NCI-H2227 treated with DMSO at 0.1 percent for 48 hours (cell line): ENCODE results near the gene NOSTRIN.
"Not testable (repeated sequence)": the region's sequence is repeated elsewhere in the genome, so short reads cannot be mapped to it uniquely, and the experiment has no call there.

ENCODE experiments used
- DNase-seq: peaks from one replicate; lab custom pipeline; 2025; lab: John Stamatoyannopoulos, UW

Gene NOSTRIN

DNA sequence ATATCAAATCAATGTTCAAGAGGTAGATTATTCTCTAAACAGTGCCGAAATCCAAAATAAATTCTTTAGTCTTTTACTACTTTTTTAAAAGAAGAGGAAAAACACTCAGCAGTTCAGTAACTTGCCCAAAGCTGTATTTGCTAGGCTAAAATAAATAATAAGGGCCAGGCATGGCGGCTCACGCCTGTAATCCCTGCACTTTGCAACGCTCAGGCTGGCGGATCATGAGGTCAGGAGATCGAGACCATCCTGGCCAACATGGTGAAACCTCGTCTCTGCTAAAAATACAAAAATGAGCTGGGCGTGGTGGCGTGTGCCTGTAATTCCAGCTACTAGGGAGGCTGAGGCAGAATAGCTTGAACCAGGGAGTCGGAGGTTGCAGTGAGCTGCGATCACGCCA is 79.7 kb downstream of the NOSTRIN start:
- DNase-seq: not testable (repeated sequence)

GRCh38 chr2:168884975-168885374 is 82.5 kb downstream of the NOSTRIN start:
- no peak for DNase-seq

DNA sequence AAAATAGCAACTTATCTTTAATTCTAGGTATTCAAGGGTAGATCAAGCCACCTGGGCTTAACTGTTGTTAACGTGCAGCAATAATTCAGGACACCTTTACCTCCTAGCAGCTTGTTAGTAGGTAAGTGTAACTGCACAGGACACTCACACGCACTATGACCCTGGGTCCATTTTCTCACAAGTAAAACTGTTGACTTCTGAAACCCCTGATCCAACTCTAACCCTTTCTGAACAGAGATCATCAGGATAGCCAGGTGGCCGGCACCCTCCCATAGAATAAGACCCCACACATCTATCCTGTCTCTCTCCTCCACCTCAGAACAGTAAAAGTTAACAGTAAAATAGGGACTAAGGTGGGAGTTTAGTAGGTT is 87.2 kb downstream of the NOSTRIN start:
- no peak for DNase-seq

DNA sequence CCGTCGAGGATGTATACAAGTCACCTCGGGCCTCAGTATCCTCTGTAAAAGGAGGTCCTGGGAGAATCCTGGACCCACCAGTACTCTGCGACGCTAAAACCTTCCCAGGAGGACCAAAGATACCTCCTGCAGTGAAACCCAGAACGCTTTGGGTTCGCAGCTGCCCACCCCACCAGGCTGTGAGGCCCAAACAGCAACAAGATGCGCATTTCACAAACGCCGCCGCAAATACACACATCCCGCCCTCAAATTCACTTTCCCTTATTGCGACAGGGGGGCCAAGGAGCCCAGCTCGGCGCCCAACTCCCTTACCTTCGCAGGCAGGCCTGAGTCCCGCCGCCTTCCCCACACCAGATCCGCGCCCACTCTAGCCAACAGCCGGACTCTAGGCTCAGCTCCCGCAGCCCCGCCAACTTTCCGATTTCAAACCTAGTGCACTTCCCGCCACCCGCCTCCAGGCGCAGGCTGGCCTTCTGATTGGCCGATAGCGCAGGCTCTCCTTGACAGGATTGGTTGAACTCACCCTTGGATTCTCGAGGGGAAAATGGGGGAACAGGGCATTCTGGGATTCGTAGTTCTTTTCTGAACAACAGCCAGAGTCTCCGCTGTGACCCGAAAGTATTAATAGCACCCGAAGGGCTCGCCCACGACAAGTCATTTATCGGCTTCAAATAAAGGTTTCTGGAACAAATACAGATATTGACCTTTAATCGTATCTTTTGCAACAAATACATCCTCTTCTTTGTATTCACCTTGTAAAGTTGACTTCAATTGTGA is 87.8 kb downstream of the NOSTRIN start, which contains the start of gene SPC25:
Gene SPC25 (minus strand): TSS at position 425 of the 777 bp plus-strand sequence. CDS start 911 bp downstream, outside the sequence.
- DNase-seq: peak; percentile 99

DNA sequence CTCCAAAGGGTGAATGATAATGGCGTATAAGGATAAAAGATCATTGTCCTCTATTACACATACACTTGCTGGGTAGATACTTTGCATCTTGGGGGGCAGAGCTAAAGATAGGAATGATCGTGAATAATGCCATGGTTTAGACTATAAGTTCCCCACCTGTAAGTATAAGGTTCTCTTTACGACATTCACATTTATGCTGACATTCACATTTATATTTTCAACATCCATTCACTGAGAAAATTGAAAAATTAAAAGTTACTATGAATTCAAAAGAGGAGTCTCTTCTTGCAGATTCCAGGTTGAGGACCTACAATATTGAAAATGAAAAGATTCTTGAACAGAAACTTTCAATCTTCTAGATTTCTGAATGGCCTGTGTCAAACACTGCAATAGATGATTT is 89.9 kb downstream of the NOSTRIN start:
- no peak for DNase-seq

DNA sequence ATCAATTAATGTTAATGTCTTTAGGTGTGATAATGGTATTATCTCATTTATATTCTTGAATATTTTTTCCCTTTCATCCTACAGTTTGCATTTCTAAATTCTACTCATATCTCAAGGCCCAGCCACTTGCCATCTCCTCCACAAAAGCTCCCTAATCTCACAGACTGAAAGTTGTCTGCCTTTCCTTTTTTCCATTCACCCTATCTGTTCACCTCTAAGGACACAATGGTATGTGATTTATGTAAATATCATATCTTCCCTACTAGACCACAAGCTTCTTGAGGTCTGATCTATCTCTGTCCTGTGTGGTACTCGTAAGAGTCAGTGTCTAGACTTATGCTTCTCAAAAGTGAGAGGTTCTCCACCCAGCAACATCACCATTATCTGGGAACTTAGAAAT is 91.7 kb downstream of the NOSTRIN start:
- DNase-seq: no peak

DNA sequence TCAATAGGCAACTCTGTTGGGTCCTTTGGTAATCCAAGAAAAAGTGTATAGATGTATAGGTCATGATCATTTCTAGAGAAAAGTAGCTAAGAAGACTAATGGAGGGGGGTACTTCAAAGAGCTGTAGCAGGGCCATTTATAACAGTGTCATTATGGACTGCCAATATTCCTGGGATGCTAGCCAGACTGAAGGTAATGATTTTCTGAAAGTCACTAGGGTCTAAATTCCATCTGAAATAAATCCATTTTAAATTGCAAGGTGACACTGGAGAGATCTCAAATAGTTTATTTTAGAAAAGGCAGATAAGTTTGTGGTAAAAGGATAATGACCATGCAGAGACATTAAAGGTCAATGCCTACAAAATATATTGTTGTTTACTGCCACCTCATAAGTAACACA is 92.3 kb downstream of the NOSTRIN start:
- DNase-seq: peak; percentile 60

DNA sequence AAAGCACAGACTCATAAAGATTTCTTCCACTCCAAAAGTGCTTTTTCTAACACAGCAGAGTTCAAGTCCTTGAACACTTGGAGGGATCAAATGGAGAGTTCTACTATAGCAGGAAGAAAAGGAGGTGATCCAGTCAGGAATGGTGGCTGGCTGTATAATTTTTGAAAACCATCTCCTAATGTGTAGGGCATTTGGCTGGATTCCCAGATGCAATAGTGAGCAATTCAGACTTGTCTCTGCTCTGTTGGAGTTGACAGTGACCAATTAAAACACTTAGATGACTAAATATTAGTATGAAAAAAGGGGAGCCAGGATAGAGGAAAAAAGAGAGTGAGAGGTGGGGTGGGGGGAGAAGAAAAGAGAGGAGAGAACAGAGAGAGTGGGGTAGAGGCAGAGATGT is 93.3 kb downstream of the NOSTRIN start:
- peak; percentile 82 for DNase-seq

DNA sequence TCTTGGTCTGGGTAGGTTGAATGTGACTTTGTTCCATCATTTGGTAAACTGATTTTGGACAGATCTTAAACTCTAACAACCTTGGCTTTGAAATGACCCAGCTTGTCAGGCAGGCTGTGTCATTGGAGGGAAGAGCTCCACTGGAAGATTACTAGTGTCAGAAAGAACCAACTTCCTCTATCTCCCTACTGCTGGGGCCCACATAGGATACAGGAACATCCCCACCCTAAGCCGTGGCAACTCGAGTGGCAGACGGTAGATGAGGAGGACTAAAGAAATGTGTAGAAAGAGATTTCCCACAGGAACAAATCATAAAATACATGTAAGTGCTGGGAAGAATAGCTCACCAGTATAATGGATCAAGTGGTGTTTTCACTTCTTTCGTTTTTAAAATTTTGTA is 94.3 kb downstream of the NOSTRIN start:
- DNase-seq: no peak

- no peak for DNase-seq
These were observed 95.0 kb downstream of the NOSTRIN start for GRCh38 chr2:168897449-168897848.

- DNase-seq: no peak
These were observed 98.6 kb downstream of the NOSTRIN start, which contains the start of gene G6PC2 for GRCh38 chr2:168901003-168901402. TSS of gene G6PC2 (plus strand) at chr2:168901291. CDS start at chr2:168901332, 41 bp downstream.

DNA sequence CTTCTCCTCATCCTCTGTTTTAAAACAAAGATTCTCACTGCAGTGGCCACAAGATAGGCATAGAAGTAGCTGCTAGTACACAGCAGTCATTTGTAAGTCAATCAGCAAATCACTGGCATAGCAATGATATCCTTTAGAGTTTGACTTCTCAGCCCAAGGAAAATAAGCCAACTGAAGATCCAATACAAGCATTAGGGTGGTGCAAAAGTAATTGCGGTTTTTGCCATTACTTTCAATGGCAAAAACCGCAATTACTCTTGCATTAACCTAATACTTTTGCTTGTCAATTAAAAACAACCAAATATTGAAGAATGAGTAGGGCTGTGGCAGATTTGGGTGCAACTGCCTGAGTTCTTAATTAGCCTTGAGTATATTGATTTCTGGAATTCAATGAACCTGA is 101.5 kb downstream of the NOSTRIN start:
- DNase-seq: no peak

DNA sequence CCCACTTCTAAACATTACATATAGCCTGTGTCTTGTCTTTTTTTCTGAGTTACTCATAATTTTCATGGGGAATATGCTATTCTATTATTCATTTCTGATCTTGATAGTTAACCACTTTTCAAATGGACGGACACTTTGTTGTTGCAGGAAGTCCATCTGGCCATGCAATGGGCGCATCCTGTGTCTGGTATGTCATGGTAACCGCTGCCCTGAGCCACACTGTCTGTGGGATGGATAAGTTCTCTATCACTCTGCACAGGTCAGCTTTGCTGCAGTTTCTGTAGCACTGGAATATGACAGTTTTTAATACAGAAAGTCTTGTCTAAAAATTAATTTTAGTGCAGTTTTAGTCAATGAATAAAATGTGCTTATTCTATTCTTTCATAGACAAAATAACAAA is 101.9 kb downstream of the NOSTRIN start:
- no peak for DNase-seq

GRCh38 chr2:168907940-168908662 is 105.7 kb downstream of the NOSTRIN start:
- DNase-seq: no peak

GRCh38 chr2:168910330-168910729 is 107.9 kb downstream of the NOSTRIN start:
- peak; percentile 94 for DNase-seq

DNA sequence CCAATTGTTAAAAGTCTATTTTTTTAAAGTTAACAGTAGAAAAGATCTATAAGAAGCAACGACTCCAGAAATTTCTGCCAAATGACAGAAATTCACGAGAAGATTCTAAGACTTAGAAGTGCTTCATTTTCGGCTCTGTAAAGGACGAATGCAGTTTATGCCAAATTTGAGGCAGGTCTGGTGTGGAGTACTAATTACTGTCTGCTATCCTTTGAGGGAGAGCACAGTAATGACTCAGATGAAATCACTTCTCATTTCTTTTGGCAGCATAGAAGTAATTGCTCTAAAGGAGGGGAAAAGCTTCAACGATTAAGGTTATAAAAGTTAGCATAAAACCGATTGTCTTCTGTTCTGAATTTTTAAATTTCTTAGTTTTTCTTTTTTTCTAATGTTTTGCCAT is 110.0 kb downstream of the NOSTRIN start:
- peak; percentile 75 for DNase-seq

DNA sequence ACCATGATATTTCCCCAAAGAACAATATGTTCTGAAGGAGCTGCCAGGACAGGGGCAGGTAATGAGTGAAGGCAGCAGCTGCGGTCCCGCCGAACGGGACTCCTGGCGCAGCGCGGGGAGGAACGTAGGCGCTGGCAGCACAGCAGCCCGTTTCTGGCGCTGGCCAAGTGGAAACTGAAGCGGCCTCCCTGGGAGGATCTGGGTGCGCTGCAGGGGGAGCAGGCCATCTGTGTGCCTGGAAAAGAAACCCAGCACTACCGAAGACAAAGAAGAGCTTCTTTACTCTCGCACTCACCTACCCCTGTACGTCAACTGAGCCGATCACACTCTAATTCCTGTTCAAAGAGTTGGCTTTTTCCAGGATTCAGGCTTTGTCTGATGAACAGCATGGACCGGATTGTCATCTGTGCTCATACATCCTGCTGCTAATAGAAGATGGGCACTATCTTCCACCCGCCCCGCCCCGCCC is 110.5 kb downstream of the NOSTRIN start:
- peak; percentile 77 for DNase-seq

- DNase-seq: peak; percentile 75
These were observed 111.1 kb downstream of the NOSTRIN start for GRCh38 chr2:168913495-168913894.
